H9 (cell line): ENCODE data around the gene CSRNP2. TPM values are rescaled to one million over a fixed set of nuclear protein-coding genes. Genes with fewer than 3 reads are reported as not detected.

Source experiments
- DNase-seq: peaks from one replicate; pipeline ENCODE4 v3.0.0-alpha.2; 2017
- H2AFZ ChIP-seq: one replicate; pipeline ENCODE4 v1.6.1; 2013; ENCODE audit warnings: mild to moderate bottlenecking, low read length, control low read depth, moderate library complexity
- H2AK5ac ChIP-seq: 2 replicates; pipeline ENCODE4 v1.6.1; 2013; ENCODE audit warnings: low read length, control low read depth, mixed read lengths; ENCODE audit not compliant: insufficient read length
- H2BK120ac ChIP-seq: one replicate; pipeline ENCODE4 v1.6.1; 2013; ENCODE audit warnings: low read depth, mild to moderate bottlenecking, low read length, control low read depth, inconsistent platforms; ENCODE audit not compliant: poor library complexity, severe bottlenecking
- H2BK12ac ChIP-seq: 2 replicates; pipeline ENCODE4 v1.6.1; 2013; ENCODE audit warnings: low read length, control low read depth, mixed read lengths, low read depth; ENCODE audit not compliant: insufficient read length
- H2BK15ac ChIP-seq: 2 replicates; pipeline ENCODE4 v1.6.1; 2013; ENCODE audit warnings: low read depth, low read length, control low read depth
- H2BK20ac ChIP-seq: one replicate; pipeline ENCODE4 v1.6.1; 2013; ENCODE audit warnings: low read depth, mild to moderate bottlenecking, low read length, control low read depth, inconsistent platforms; ENCODE audit not compliant: poor library complexity, severe bottlenecking
- H2BK5ac ChIP-seq: 2 replicates; pipeline ENCODE4 v1.6.1; 2013; ENCODE audit warnings: low read length, control low read depth, mixed read lengths; ENCODE audit not compliant: insufficient read length
- H3K14ac ChIP-seq: 2 replicates; pipeline ENCODE4 v1.6.1; 2013; ENCODE audit warnings: low read length, control low read depth; ENCODE audit not compliant: insufficient read depth
- H3K18ac ChIP-seq: 2 replicates; pipeline ENCODE4 v1.6.1; 2013; ENCODE audit warnings: low read depth, mild to moderate bottlenecking, mixed read lengths, low read length, control low read depth; ENCODE audit not compliant: insufficient read length
- H3K23ac ChIP-seq: 2 replicates; pipeline ENCODE4 v1.6.1; 2013; ENCODE audit warnings: low read length, control low read depth, mixed read lengths, low read depth; ENCODE audit not compliant: insufficient read length
- H3K23me2 ChIP-seq: 2 replicates; pipeline ENCODE4 v1.6.1; 2013; ENCODE audit warnings: low read depth, mild to moderate bottlenecking, mixed read lengths, low read length, control low read depth; ENCODE audit not compliant: insufficient read length, poor library complexity, severe bottlenecking
- H3K27ac ChIP-seq: 2 replicates; pipeline ENCODE4 v1.5.1; 2013; ENCODE audit warnings: low read length, control low read depth, mixed read lengths, low read depth; ENCODE audit not compliant: insufficient read length
- H3K27me3 ChIP-seq: 2 replicates; pipeline ENCODE4 v1.6.1; 2013; ENCODE audit warnings: low read length, control low read depth, inconsistent platforms; ENCODE audit not compliant: insufficient read depth
- H3K4ac ChIP-seq: 2 replicates; pipeline ENCODE4 v1.6.1; 2013; ENCODE audit warnings: low read depth, mild to moderate bottlenecking, control low read depth, inconsistent platforms, low read length, moderate library complexity
- H3K4me1 ChIP-seq: 2 replicates; pipeline ENCODE4 v1.6.1; 2013; ENCODE audit warnings: low read length, control low read depth, inconsistent platforms; ENCODE audit not compliant: insufficient read depth
- H3K4me2 ChIP-seq: 2 replicates; pipeline ENCODE4 v1.6.1; 2013; ENCODE audit warnings: low read length, control low read depth, mixed read lengths; ENCODE audit not compliant: insufficient read length, insufficient read depth
- H3K56ac ChIP-seq: 2 replicates; pipeline ENCODE4 v1.6.1; 2013; ENCODE audit warnings: low read depth, mild to moderate bottlenecking, mixed read lengths, low read length, control low read depth; ENCODE audit not compliant: insufficient read length
- H3K79me1 ChIP-seq: 2 replicates; pipeline ENCODE4 v1.6.1; 2013; ENCODE audit warnings: low read depth, mild to moderate bottlenecking, moderate library complexity, low read length, control low read depth, inconsistent platforms; ENCODE audit not compliant: insufficient read depth, poor library complexity, severe bottlenecking
- H3K79me2 ChIP-seq: 2 replicates; pipeline ENCODE4 v1.6.1; 2013; ENCODE audit warnings: low read length, control low read depth, inconsistent platforms; ENCODE audit not compliant: insufficient read depth
- H3K9ac ChIP-seq: 2 replicates; pipeline ENCODE4 v1.6.1; 2013; ENCODE audit warnings: low read length, control low read depth, mixed read lengths; ENCODE audit not compliant: insufficient read length; ENCODE audit errors: extremely low read depth
- H3K9me3 ChIP-seq: one replicate; pipeline ENCODE4 v1.6.1; 2013; ENCODE audit warnings: low read depth, low read length, inconsistent platforms; ENCODE audit not compliant: control insufficient read depth
- H3T11ph ChIP-seq: one replicate; pipeline ENCODE4 v1.6.1; 2013; ENCODE audit warnings: mild to moderate bottlenecking, low read length, control low read depth, inconsistent platforms
- H4K20me1 ChIP-seq: one replicate; pipeline ENCODE4 v1.6.1; 2013; ENCODE audit not compliant: control insufficient read depth, insufficient read length, insufficient read depth
- H4K5ac ChIP-seq: 2 replicates; pipeline ENCODE4 v1.6.1; 2013; ENCODE audit warnings: low read depth, mild to moderate bottlenecking, mixed read lengths, low read length, control low read depth; ENCODE audit not compliant: insufficient read length
- H4K8ac ChIP-seq: replicated peaks from 2 replicates; pipeline ENCODE4 v1.6.1; 2013; ENCODE audit warnings: low read length, control low read depth, mixed read lengths, low read depth; ENCODE audit not compliant: insufficient read length
- H4K91ac ChIP-seq: 2 replicates; pipeline ENCODE4 v1.6.1; 2013; ENCODE audit warnings: low read depth, mild to moderate bottlenecking, moderate library complexity, mixed read lengths, low read length, control low read depth; ENCODE audit not compliant: insufficient read length
- H3K27ac Mint-ChIP-seq, 3 experiments: 2 replicates in 2 of 3; 3 replicates in 1 of 3; pipeline ENCODE4 v1.8.0; 2020 to 2021; ENCODE audit warnings: mixed read lengths in 3 of 3, mild to moderate bottlenecking in 1 of 3, moderate library complexity in 1 of 3
- H3K27me3 Mint-ChIP-seq: 2 replicates; pipeline ENCODE4 v1.8.0; 2021; ENCODE audit warnings: low read depth, mild to moderate bottlenecking, moderate library complexity, mixed read lengths
- H3K36me3 Mint-ChIP-seq, 3 experiments: 2 replicates in 2 of 3; 3 replicates in 1 of 3; pipeline ENCODE4 v1.8.0; 2020 to 2021; ENCODE audit warnings: low read depth in 3 of 3, mixed read lengths in 3 of 3; ENCODE audit not compliant: insufficient read depth in 1 of 3
- H3K4me1 Mint-ChIP-seq, 2 experiments: 2 replicates each; pipeline ENCODE4 v1.8.0; 2020; ENCODE audit warnings: mixed read lengths in 2 of 2
- H3K4me3 Mint-ChIP-seq, 2 experiments: 2 replicates in 1 of 2; 3 replicates in 1 of 2; pipeline ENCODE4 v1.8.0; 2020 to 2021; ENCODE audit warnings: mild to moderate bottlenecking in 2 of 2, mixed read lengths in 2 of 2, moderate library complexity in 1 of 2
- H3K9me3 Mint-ChIP-seq, 2 experiments: 2 replicates in 1 of 2; 3 replicates in 1 of 2; pipeline ENCODE4 v1.8.0; 2020; ENCODE audit warnings: mild to moderate bottlenecking in 2 of 2, mixed read lengths in 2 of 2, moderate library complexity in 1 of 2
- WGBS: extraction: QIAGEN DNeasy Blood & Tissue Kit; methylation state at CpG from one replicate; pipeline ENCODE4 v1.1.7; 2013; ENCODE audit warnings: missing lambda C conversion rate, low lambda C conversion rate, mixed read lengths; ENCODE audit not compliant: insufficient read length; ENCODE audit errors: extremely low coverage; 5-methylcytosine and 5-hydroxymethylcytosine counted together
- total RNA-seq: library from RNA; stranded (reverse); gene quantifications from 2 replicates; pipeline ENCODE4 v1.2.1, GENCODE V29; 2021
- TF ChIP-seq, protein P1 (sequence below): fragments of 200-600 bp; sonication (generic); conservative IDR thresholded peaks from 3 replicates; pipeline ENCODE4 v1.8.0; 2021; ENCODE audit warnings: antibody characterized with exemption, mild to moderate bottlenecking

CSRNP2 gene
- total RNA-seq, 1 experiment from 2014 or later, result 38.6 TPM

GRCh38 chr12:51087818-51088217, 4.4 kb upstream of the CSRNP2 start:
- H3K4me3 Mint-ChIP-seq, result no peak overlapping the region
- Histone ChIP-seq H3K4me1 (no peaks in the 10 kb centered on the region), H2BK12ac (no peak overlapping the region), H3K23ac (no peak overlapping the region), H2AFZ (no peak overlapping the region), H3K27ac (no peak overlapping the region), H3K4ac (no peak overlapping the region), H3K18ac (no peak overlapping the region), H3K14ac (no peak overlapping the region), H4K5ac (no peak overlapping the region), H3K4me2 (no peak overlapping the region), H2BK120ac (no peak overlapping the region), H4K20me1 (no peaks in the 10 kb centered on the region), H2AK5ac (no peak overlapping the region), H4K8ac (no peak overlapping the region), H3K23me2 (peaks cover 4% of the 10 kb centered on the region), H2BK15ac (no peak overlapping the region), H3K27me3 (no peaks in the 10 kb centered on the region), H2BK5ac (no peak overlapping the region), H4K91ac (no peak overlapping the region), H2BK20ac (no peak overlapping the region), H3K79me2 (no peaks in the 10 kb centered on the region), H3K79me1 (no peaks in the 10 kb centered on the region), H3T11ph (no peak overlapping the region), H3K9me3 (no peaks in the 10 kb centered on the region), H3K56ac (no peak overlapping the region), H3K9ac (no peak overlapping the region)
- H3K9me3 Mint-ChIP-seq, result no peaks in the 10 kb centered on the region; a peak in 1 of 5 replicates
- WGBS, result no CpG with 5 or more reads among the region's 3 CpGs
- H3K4me1 Mint-ChIP-seq, result peaks cover 7 to 8% of the 10 kb centered on the region in 2 experiments; a peak in 3 of 4 replicates
- TF ChIP-seq, protein P1, sequence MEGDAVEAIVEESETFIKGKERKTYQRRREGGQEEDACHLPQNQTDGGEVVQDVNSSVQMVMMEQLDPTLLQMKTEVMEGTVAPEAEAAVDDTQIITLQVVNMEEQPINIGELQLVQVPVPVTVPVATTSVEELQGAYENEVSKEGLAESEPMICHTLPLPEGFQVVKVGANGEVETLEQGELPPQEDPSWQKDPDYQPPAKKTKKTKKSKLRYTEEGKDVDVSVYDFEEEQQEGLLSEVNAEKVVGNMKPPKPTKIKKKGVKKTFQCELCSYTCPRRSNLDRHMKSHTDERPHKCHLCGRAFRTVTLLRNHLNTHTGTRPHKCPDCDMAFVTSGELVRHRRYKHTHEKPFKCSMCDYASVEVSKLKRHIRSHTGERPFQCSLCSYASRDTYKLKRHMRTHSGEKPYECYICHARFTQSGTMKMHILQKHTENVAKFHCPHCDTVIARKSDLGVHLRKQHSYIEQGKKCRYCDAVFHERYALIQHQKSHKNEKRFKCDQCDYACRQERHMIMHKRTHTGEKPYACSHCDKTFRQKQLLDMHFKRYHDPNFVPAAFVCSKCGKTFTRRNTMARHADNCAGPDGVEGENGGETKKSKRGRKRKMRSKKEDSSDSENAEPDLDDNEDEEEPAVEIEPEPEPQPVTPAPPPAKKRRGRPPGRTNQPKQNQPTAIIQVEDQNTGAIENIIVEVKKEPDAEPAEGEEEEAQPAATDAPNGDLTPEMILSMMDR, result no peak
- DNase-seq, result no peak
- H3K27me3 Mint-ChIP-seq, result no peaks in the 10 kb centered on the region
- H3K36me3 Mint-ChIP-seq, result peaks cover 2 to 4% (median 3%) of the 10 kb centered on the region in 3 experiments; a peak in 3 of 7 replicates
- no peak overlapping the region for H3K27ac Mint-ChIP-seq
